Raji (cell line): Measurements from ENCODE around the gene COL4A5.

Source experiments
- POLR2A ChIP-seq: IDR thresholded peaks from 2 replicates; pipeline ENCODE4 v1.6.1; 2011; ENCODE audit warnings: low read depth, low read length, control low read depth; ENCODE audit not compliant: insufficient read depth

The COL4A5 gene

GRCh38 chrX:108439961-108440696, 491 bp downstream of the COL4A5 start:
- TF ChIP-seq POLR2A: no peak

GRCh38 chrX:108442901-108443464, 3.3 kb downstream of the COL4A5 start:
- no peak for TF ChIP-seq POLR2A

- no peak for TF ChIP-seq POLR2A
Measured at GRCh38 chrX:108447303-108447702, 7.7 kb downstream of the COL4A5 start.

GRCh38 chrX:108453841-108454240, 14.2 kb downstream of the COL4A5 start:
- TF ChIP-seq POLR2A: no peak

- TF ChIP-seq POLR2A: no peak
Measured at GRCh38 chrX:108456971-108457477, 17.4 kb downstream of the COL4A5 start.

- TF ChIP-seq POLR2A: no peak
Measured at GRCh38 chrX:108464604-108465003, 25.0 kb downstream of the COL4A5 start.

GRCh38 chrX:108468486-108468885, 28.8 kb downstream of the COL4A5 start:
- TF ChIP-seq POLR2A: no peak

- no peak for TF ChIP-seq POLR2A
Measured at GRCh38 chrX:108473979-108474378, 34.3 kb downstream of the COL4A5 start.

- TF ChIP-seq POLR2A: no peak
Measured at GRCh38 chrX:108484251-108484650, 44.6 kb downstream of the COL4A5 start.

- TF ChIP-seq POLR2A: no peak
Measured at GRCh38 chrX:108485960-108486359, 46.3 kb downstream of the COL4A5 start.

- no peak for TF ChIP-seq POLR2A
Measured at GRCh38 chrX:108494406-108495090, 54.9 kb downstream of the COL4A5 start.

GRCh38 chrX:108511721-108512120, 72.1 kb downstream of the COL4A5 start:
- no peak for TF ChIP-seq POLR2A

- no peak for TF ChIP-seq POLR2A
Measured at GRCh38 chrX:108516184-108516583, 76.5 kb downstream of the COL4A5 start.

- no peak for TF ChIP-seq POLR2A
Measured at GRCh38 chrX:108527724-108528123, 88.1 kb downstream of the COL4A5 start.

- no peak for TF ChIP-seq POLR2A
Measured at GRCh38 chrX:108537005-108537404, 97.4 kb downstream of the COL4A5 start.

GRCh38 chrX:108541286-108541685, 101.6 kb downstream of the COL4A5 start:
- no peak for TF ChIP-seq POLR2A
